Skeletal muscle tissue (tissue), 4 donors: ENCODE results near the gene VEGFA. TPM values are rescaled to one million over a fixed set of nuclear protein-coding genes. Genes with fewer than 3 reads are reported as not detected.

Experiments
- H3K27ac ChIP-seq: one replicate; pipeline ENCODE4 v1.7.0; 2013; ENCODE audit warnings: mild to moderate bottlenecking, low read depth, low read length, inconsistent platforms
- H3K27me3 ChIP-seq, 3 donors: one replicate each; pipeline ENCODE4 v1.7.0; 2013; ENCODE audit warnings: low read length in 3 of 3; ENCODE audit not compliant: control insufficient read depth in 3 of 3, insufficient read depth in 3 of 3
- H3K36me3 ChIP-seq, 3 donors: one replicate each; pipeline ENCODE4 v1.7.0; 2013; ENCODE audit warnings: low read length in 3 of 3; ENCODE audit not compliant: control insufficient read depth in 3 of 3, insufficient read depth in 3 of 3
- H3K4me1 ChIP-seq, 3 donors: one replicate each; pipeline ENCODE4 v1.7.0; 2013; ENCODE audit warnings: low read length in 3 of 3, mild to moderate bottlenecking in 3 of 3; ENCODE audit not compliant: control insufficient read depth in 3 of 3, insufficient read depth in 3 of 3
- H3K4me3 ChIP-seq, 3 donors: one replicate each; pipeline ENCODE4 v1.7.0; 2013; ENCODE audit warnings: low read length in 3 of 3
- H3K9ac ChIP-seq, 3 donors: one replicate each; pipeline ENCODE4 v1.7.0; 2013; ENCODE audit warnings: low read length in 3 of 3, mild to moderate bottlenecking in 3 of 3, moderate library complexity in 2 of 3, low read depth in 1 of 3
- H3K9me3 ChIP-seq, 3 donors: one replicate each; pipeline ENCODE4 v1.7.0; 2013; ENCODE audit warnings: low read length in 3 of 3; ENCODE audit not compliant: control insufficient read depth in 3 of 3
- total RNA-seq: library from RNA; depleted of rRNA; stranded (reverse); fragments of >200 nt; gene quantifications from one replicate; pipeline ENCODE4 v1.2.3, GENCODE V29; 2014
- donor health status: Osteomylitis.

Gene VEGFA
- total RNA-seq, 1 donor from 2014 or later, result 36.5 TPM

- Histone ChIP-seq H3K9me3 (no peaks in the 10 kb centered on the region), H3K9ac (no peak overlapping the region), H3K4me1 (peaks cover 0 to 7% (median 2%) of the 10 kb centered on the region in 3 donors), H3K27me3 (no peaks in the 10 kb centered on the region), H3K4me3 (no peak overlapping the region), H3K27ac (no peak overlapping the region), H3K36me3 (no peaks in the 10 kb centered on the region)
These were observed 49.9 kb downstream of the VEGFA start for GRCh38 chr6:43819958-43820357.

- Histone ChIP-seq H3K27me3 (no peaks in the 10 kb centered on the region), H3K9ac (no peak overlapping the region), H3K4me1 (peaks cover 0 to 7% (median 2%) of the 10 kb centered on the region in 3 donors), H3K4me3 (no peak overlapping the region), H3K36me3 (no peaks in the 10 kb centered on the region), H3K9me3 (no peaks in the 10 kb centered on the region), H3K27ac (no peak overlapping the region)
These were observed 50.5 kb downstream of the VEGFA start for GRCh38 chr6:43820486-43820885.

- Histone ChIP-seq H3K9me3 (no peaks in the 10 kb centered on the region), H3K27me3 (no peaks in the 10 kb centered on the region), H3K4me3 (no peak overlapping the region), H3K9ac (no peak overlapping the region), H3K4me1 (peaks cover 0 to 7% (median 2%) of the 10 kb centered on the region in 3 donors), H3K36me3 (no peaks in the 10 kb centered on the region), H3K27ac (no peak overlapping the region)
These were observed 51.3 kb downstream of the VEGFA start for GRCh38 chr6:43821101-43821886.

DNA sequence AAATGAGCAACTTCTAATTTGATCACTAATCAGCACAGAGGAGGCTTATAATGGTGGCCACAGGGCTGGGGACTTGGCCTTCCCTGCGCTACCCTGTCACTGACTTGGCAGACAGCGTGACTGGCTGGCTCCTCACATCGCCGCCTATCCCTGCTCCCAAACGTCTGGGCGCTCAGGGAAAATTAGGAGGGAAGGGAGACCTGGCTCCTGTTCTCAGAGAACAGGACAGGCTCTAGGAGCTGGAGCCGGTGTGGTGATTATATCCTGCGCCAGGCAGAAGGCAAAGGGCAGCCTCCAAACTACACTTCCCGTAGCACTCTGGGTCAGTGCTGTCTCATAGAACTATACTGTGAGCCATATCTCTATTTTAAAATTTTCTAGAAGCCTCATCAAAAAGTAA, 53.4 kb downstream of the VEGFA start:
- Histone ChIP-seq H3K4me1 (no peaks in the 10 kb centered on the region), H3K9ac (no peak overlapping the region), H3K27me3 (no peaks in the 10 kb centered on the region), H3K27ac (no peak overlapping the region), H3K4me3 (no peak overlapping the region), H3K9me3 (no peaks in the 10 kb centered on the region), H3K36me3 (no peaks in the 10 kb centered on the region)

DNA sequence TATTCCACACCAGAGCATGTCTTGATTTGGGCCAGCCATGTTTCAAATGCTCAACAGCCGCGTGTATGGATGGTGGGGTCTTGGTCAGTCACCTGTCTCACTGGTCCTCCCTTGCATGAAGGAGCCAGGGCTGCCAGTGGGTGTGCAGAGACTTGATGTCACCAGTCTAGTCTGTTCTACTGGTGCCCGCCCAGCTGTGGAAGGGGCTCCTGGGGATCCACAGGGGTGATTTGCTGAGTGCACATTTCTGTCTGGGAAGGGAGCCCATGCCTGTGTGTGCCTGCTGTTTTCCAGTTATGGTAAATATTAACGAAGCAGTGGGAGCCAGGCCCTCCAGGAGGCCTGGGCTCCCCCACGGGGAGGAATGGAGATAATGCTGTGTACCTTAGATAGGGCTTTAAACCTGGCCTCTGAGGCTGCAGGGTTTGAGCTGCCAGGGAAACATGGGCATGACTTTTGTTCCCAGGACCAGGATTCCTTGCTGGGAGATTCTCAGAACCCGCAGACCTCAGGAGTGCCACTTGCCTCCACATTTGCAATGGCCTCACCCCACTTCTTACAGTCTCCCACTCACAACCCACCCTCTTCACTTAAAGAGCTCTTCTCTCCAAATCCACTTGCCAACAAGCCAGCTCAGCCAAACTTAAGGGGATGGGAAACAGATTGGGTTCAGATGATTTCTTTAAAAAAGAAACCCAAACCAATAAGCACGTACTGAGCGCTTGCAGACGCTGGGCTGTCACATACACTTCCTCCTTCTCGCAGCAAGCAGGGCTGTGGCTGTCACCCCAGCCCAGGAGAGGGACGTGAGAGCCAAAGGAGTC, 54.1 kb downstream of the VEGFA start:
- H3K9me3 ChIP-seq, result no peaks in the 10 kb centered on the region
- no peaks in the 10 kb centered on the region for H3K27me3 ChIP-seq
- no peak overlapping the region for H3K9ac ChIP-seq
- no peak overlapping the region for H3K4me3 ChIP-seq
- H3K4me1 ChIP-seq, result no peaks in the 10 kb centered on the region
- H3K36me3 ChIP-seq, result no peaks in the 10 kb centered on the region
- H3K27ac ChIP-seq, result no peak overlapping the region

- Histone ChIP-seq H3K4me1 (no peaks in the 10 kb centered on the region), H3K36me3 (no peaks in the 10 kb centered on the region), H3K27me3 (no peaks in the 10 kb centered on the region), H3K9ac (no peak overlapping the region), H3K27ac (no peak overlapping the region), H3K9me3 (no peaks in the 10 kb centered on the region), H3K4me3 (no peak overlapping the region)
These were observed 54.7 kb downstream of the VEGFA start for GRCh38 chr6:43824703-43825064.

- no peak overlapping the region for H3K9ac ChIP-seq
- H3K4me1 ChIP-seq, result no peaks in the 10 kb centered on the region
- no peaks in the 10 kb centered on the region for H3K27me3 ChIP-seq
- no peaks in the 10 kb centered on the region for H3K36me3 ChIP-seq
- H3K27ac ChIP-seq, result no peak overlapping the region
- no peaks in the 10 kb centered on the region for H3K9me3 ChIP-seq
- no peak overlapping the region for H3K4me3 ChIP-seq
These were observed 55.4 kb downstream of the VEGFA start for GRCh38 chr6:43825187-43826115.

DNA sequence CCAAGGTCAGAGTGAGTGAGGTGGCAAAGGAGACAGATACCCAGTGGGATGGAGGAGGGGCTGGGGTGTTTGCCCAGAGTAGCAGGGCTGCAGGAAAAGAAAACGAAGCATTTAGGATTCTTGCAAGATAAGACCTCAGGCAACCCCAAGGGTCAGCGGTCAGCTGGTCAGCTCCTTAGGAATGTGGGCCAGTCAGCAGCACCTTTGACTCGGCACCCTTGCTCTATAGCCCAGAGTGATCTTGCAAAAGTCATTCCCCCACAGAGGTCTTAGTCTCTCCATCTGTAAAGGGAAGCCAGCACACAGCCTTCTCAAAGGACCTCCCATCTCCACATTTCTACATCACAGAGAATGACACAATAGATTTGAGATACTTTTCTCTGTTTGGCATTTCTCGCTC, 56.7 kb downstream of the VEGFA start:
- Histone ChIP-seq H3K4me3 (no peak overlapping the region), H3K9ac (no peak overlapping the region), H3K27me3 (peaks cover 0 to 4% (median 0%) of the 10 kb centered on the region in 3 donors), H3K4me1 (no peaks in the 10 kb centered on the region), H3K27ac (no peak overlapping the region), H3K36me3 (no peaks in the 10 kb centered on the region), H3K9me3 (no peaks in the 10 kb centered on the region)

GRCh38 chr6:43827898-43828297, 57.9 kb downstream of the VEGFA start:
- Histone ChIP-seq H3K4me3 (no peak overlapping the region), H3K36me3 (no peaks in the 10 kb centered on the region), H3K9ac (no peak overlapping the region), H3K9me3 (no peaks in the 10 kb centered on the region), H3K27ac (no peak overlapping the region), H3K27me3 (peaks cover 0 to 4% (median 0%) of the 10 kb centered on the region in 3 donors), H3K4me1 (no peaks in the 10 kb centered on the region)
